GM12874 (cell line): ENCODE results near the gene CEL.
A peak's percentile ranks its signal among the peaks of the same experiment; 100 is the strongest.

Experiments
- CTCF ChIP-seq: IDR thresholded peaks from 2 replicates; pipeline ENCODE4 v1.5.1; 2011; ENCODE audit warnings: low read depth, mild to moderate bottlenecking, control low read depth, low read length, moderate library complexity; ENCODE audit not compliant: insufficient read depth

CEL gene

GRCh38 chr9:133075925-133076630, 14.3 kb downstream of the CEL start:
- no peak for TF ChIP-seq CTCF

GRCh38 chr9:133076691-133077090, 14.9 kb downstream of the CEL start:
- no peak for TF ChIP-seq CTCF

- TF ChIP-seq CTCF: no peak
These were observed 16.7 kb downstream of the CEL start for GRCh38 chr9:133078486-133078885.

- TF ChIP-seq CTCF: no peak
These were observed 18.4 kb downstream of the CEL start for GRCh38 chr9:133080161-133080560.

- 0 out of 2 replicates have a peak, but pooled peaks have one; percentile 15 for TF ChIP-seq CTCF
These were observed 19.3 kb downstream of the CEL start for GRCh38 chr9:133080786-133081779.

GRCh38 chr9:133086894-133087293, 25.1 kb downstream of the CEL start:
- no peak for TF ChIP-seq CTCF

- TF ChIP-seq CTCF: no peak
These were observed 25.8 kb downstream of the CEL start for GRCh38 chr9:133087429-133088145.
